ENCODE measurements around the gene SMIM27.

SMIM27 gene

GRCh38 chr9:32558408-32558934 lies 6.3 kb downstream of the SMIM27 start:
- DNase-seq (ENCODE audit: low spot score) = no peak

- DNase-seq (ENCODE audit: low spot score) = no peak
Measured at GRCh38 chr9:32565967-32566366, 13.8 kb downstream of the SMIM27 start.

GRCh38 chr9:32566770-32567169 lies 14.6 kb downstream of the SMIM27 start:
- DNase-seq (ENCODE audit: low spot score) = no peak

GRCh38 chr9:32570262-32570661 lies 18.1 kb downstream of the SMIM27 start:
- DNase-seq (ENCODE audit: low spot score) = no peak

GRCh38 chr9:32571969-32572899 lies 20.1 kb downstream of the SMIM27 start:
- DNase-seq (ENCODE audit: low spot score) = peak; percentile 81

GRCh38 chr9:32572900-32573523 lies 20.9 kb downstream of the SMIM27 start, which contains the start of gene NDUFB6:
TSS of gene NDUFB6 (minus strand) at chr9:32573159. CDS start at chr9:32573060, 99 bp downstream.
- peak; percentile 93 for DNase-seq (ENCODE audit: low spot score)

- DNase-seq (ENCODE audit: low spot score) = no peak
Measured at GRCh38 chr9:32573821-32574220, 21.7 kb downstream of the SMIM27 start.

GRCh38 chr9:32574858-32575257 lies 22.7 kb downstream of the SMIM27 start:
- DNase-seq (ENCODE audit: low spot score) = no peak

- no peak for DNase-seq (ENCODE audit: low spot score)
Measured at GRCh38 chr9:32577316-32577715, 25.2 kb downstream of the SMIM27 start.

GRCh38 chr9:32578976-32579375 lies 26.8 kb downstream of the SMIM27 start:
- DNase-seq (ENCODE audit: low spot score) = no peak

GRCh38 chr9:32579706-32580331 lies 27.7 kb downstream of the SMIM27 start:
- DNase-seq (ENCODE audit: low spot score) = peak; percentile 72

GRCh38 chr9:32580631-32581300 lies 28.6 kb downstream of the SMIM27 start:
- no peak for DNase-seq (ENCODE audit: low spot score)

- DNase-seq (ENCODE audit: low spot score) = peak; percentile 31
Measured at GRCh38 chr9:32581512-32582143, 29.5 kb downstream of the SMIM27 start.

GRCh38 chr9:32584784-32585183 lies 32.7 kb downstream of the SMIM27 start:
- no peak for DNase-seq (ENCODE audit: low spot score)

GRCh38 chr9:32587901-32588300 lies 35.8 kb downstream of the SMIM27 start:
- DNase-seq (ENCODE audit: low spot score) = no peak

- DNase-seq (ENCODE audit: low spot score) = no peak
Measured at GRCh38 chr9:32589083-32589723, 37.1 kb downstream of the SMIM27 start.

- DNase-seq (ENCODE audit: low spot score) = no peak
Measured at GRCh38 chr9:32590476-32590875, 38.3 kb downstream of the SMIM27 start.

- no peak for DNase-seq (ENCODE audit: low spot score)
Measured at GRCh38 chr9:32590898-32591297, 38.8 kb downstream of the SMIM27 start.

- no peak for DNase-seq (ENCODE audit: low spot score)
Measured at GRCh38 chr9:32596096-32596865, 44.2 kb downstream of the SMIM27 start.

- DNase-seq (ENCODE audit: low spot score) = no peak
Measured at GRCh38 chr9:32596936-32597335, 44.8 kb downstream of the SMIM27 start.

Measured in CD4-positive, alpha-beta T cell treated with Interleukin-6 at 100 ng/mL for 8 hours (primary cell).